Thymus (tissue), 11 donors: ENCODE data around the gene FOXD4L3. TPM values are rescaled to one million over a fixed set of nuclear protein-coding genes. Genes with fewer than 3 reads are reported as not detected.
"Not testable (repeated sequence)": the region's sequence is repeated elsewhere in the genome, so short reads cannot be mapped to it uniquely, and the experiment has no call there.

Experiments
- DNase-seq, 9 donors: peaks; one replicate each; pipeline ENCODE4 v3.0.0-alpha.2; 2013; ENCODE audit warnings: low spot score in 9 of 9, low read depth in 6 of 9, missing footprints in 1 of 9
- H3K27ac ChIP-seq, 2 donors: one replicate each; pipeline ENCODE4 v1.5.1; 2013; ENCODE audit warnings: control low read depth in 1 of 2, low read depth in 1 of 2, low read length in 1 of 2, mild to moderate bottlenecking in 1 of 2, moderate library complexity in 1 of 2
- H3K27me3 ChIP-seq, 2 donors: one replicate each; pipeline ENCODE4 v1.5.1; 2013; ENCODE audit warnings: low read length in 1 of 2; ENCODE audit not compliant: control insufficient read depth in 2 of 2, insufficient read depth in 1 of 2
- H3K36me3 ChIP-seq, 2 donors: one replicate each; pipeline ENCODE4 v1.5.1; 2013; ENCODE audit warnings: low read length in 1 of 2, mild to moderate bottlenecking in 1 of 2, moderate library complexity in 1 of 2; ENCODE audit not compliant: control insufficient read depth in 2 of 2, insufficient read depth in 2 of 2
- H3K4me1 ChIP-seq, 2 donors: one replicate each; pipeline ENCODE4 v1.5.1; 2013; ENCODE audit warnings: low read length in 2 of 2; ENCODE audit not compliant: control insufficient read depth in 2 of 2, insufficient read depth in 2 of 2
- H3K4me3 ChIP-seq, 2 donors: one replicate each; pipeline ENCODE4 v1.5.1; 2013; ENCODE audit warnings: low read length in 2 of 2, control low read depth in 1 of 2, mild to moderate bottlenecking in 1 of 2
- H3K9me3 ChIP-seq, 2 donors: one replicate each; pipeline ENCODE4 v1.5.1; 2013; ENCODE audit warnings: low read length in 1 of 2, mild to moderate bottlenecking in 1 of 2; ENCODE audit not compliant: control insufficient read depth in 2 of 2, insufficient read depth in 1 of 2
- WGBS: extraction: QIAGEN DNeasy Blood & Tissue Kit; methylation state at CpG from one replicate; pipeline ENCODE4 v1.1.7; 2013; 5-methylcytosine and 5-hydroxymethylcytosine counted together
- polyA plus RNA-seq: library from polyadenylated mRNA; stranded (reverse); fragments of 200-250 nt; gene quantifications from one replicate; pipeline ENCODE4 v1.2.3, GENCODE V29; 2013
- total RNA-seq: library from RNA; stranded (reverse); fragments of 120-200 nt; gene quantifications from one replicate; pipeline ENCODE4 v1.2.4, GENCODE V29; 2013
- donor health status: healthy.

FOXD4L3 gene
- total and polyA plus RNA-seq, 2 donors = 0.50 to 0.94 TPM

GRCh38 chr9:68338000-68338399 is 35.3 kb downstream of the FOXD4L3 start:
- DNase-seq, H3K27me3 ChIP-seq, H3K27ac ChIP-seq, H3K36me3 ChIP-seq, H3K4me1 ChIP-seq, H3K4me3 ChIP-seq, H3K9me3 ChIP-seq: not testable (repeated sequence)
- WGBS = 92% methylated on average over 7 of the region's 7 CpGs

GRCh38 chr9:68342265-68343025 is 39.8 kb downstream of the FOXD4L3 start:
- not testable (repeated sequence) for DNase-seq, H3K4me3 ChIP-seq, H3K36me3 ChIP-seq, H3K27me3 ChIP-seq, H3K9me3 ChIP-seq, H3K27ac ChIP-seq, H3K4me1 ChIP-seq
- 19% methylated on average over 4 of the region's 10 CpGs for WGBS

- not testable (repeated sequence) for H3K27ac ChIP-seq, H3K9me3 ChIP-seq, H3K27me3 ChIP-seq, H3K36me3 ChIP-seq, H3K4me3 ChIP-seq, DNase-seq, H3K4me1 ChIP-seq
- 77% methylated on average over 3 of the region's 4 CpGs for WGBS
Measured at GRCh38 chr9:68343242-68343641, 40.6 kb downstream of the FOXD4L3 start.

- WGBS = 82% methylated on average over 3 of the region's 4 CpGs
- H3K27me3 ChIP-seq, H3K27ac ChIP-seq: not testable (repeated sequence)
Measured at GRCh38 chr9:68343992-68344391, 41.3 kb downstream of the FOXD4L3 start.

GRCh38 chr9:68351689-68352088 is 49.0 kb downstream of the FOXD4L3 start:
- H3K27ac ChIP-seq, H3K36me3 ChIP-seq, H3K9me3 ChIP-seq, H3K4me3 ChIP-seq, DNase-seq, H3K4me1 ChIP-seq: not testable (repeated sequence)
- peaks cover 0 to 14% of the 10 kb centered on the region in 2 donors for H3K27me3 ChIP-seq
- 94% methylated on average over 4 of the region's 4 CpGs for WGBS

More at GRCh38 chr9:68343992-68344391, 41.3 kb downstream of the FOXD4L3 start:
- not testable (repeated sequence) for H3K4me1 ChIP-seq, DNase-seq, H3K4me3 ChIP-seq, H3K36me3 ChIP-seq, H3K9me3 ChIP-seq

Other genes with a start within 250 kb of the FOXD4L3 start
- gene ZNG1C, start 60.9 kb upstream of the FOXD4L3 start, total RNA-seq = 22.5 TPM
- 18.4 TPM for gene ZNG1C, start 60.9 kb upstream of the FOXD4L3 start, polyA plus RNA-seq
- 4.3 TPM for gene PGM5, start 53.7 kb downstream of the FOXD4L3 start, total RNA-seq
- gene PGM5, start 53.7 kb downstream of the FOXD4L3 start, polyA plus RNA-seq = 5.2 TPM
- gene TMEM252, start 238.0 kb downstream of the FOXD4L3 start, total RNA-seq = not detected
- not detected for gene TMEM252, start 238.0 kb downstream of the FOXD4L3 start, polyA plus RNA-seq